ENCODE measurements around the gene TRIM44. TPM values are rescaled to one million over a fixed set of nuclear protein-coding genes. Genes with fewer than 3 reads are reported as not detected.

TRIM44 gene
- total RNA-seq, 6 experiments from 2014 or later = 56.7 to 65.0 (median 60.1) TPM

DNA sequence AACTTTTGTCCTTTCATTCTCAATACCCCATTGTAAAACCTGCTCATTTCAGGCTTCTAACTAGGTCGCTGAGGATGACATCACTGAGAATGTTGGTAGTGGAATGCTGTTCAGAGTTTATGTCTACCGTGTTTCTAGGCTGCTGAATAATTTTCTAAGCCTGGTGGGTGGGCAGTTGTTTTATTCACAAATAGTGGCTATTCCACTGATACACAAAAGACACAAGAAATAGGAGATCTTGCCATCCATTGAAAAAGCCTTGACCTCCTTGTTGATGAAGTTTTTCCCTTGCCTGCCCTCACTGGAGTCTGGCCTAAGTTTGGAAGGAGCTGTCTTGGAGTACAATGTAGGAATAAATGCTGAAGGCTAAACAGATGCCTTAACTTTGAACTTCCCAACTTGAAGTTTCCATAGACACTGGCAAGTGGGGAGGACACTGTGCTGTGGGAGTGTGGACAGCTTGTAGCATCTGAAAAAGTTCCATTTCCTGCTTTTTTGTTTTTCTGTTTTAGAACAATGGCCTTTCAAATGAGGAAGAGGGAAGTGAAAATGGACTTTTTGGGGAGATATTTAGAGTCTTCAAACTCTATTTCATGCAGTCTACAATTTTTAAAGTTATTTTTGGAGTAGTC, 59.2 kb downstream of the TRIM44 start:
- H3K4me3 Mint-ChIP-seq = no peak overlapping the region
- DNase-seq = no peak
- TF ChIP-seq, protein P1, sequence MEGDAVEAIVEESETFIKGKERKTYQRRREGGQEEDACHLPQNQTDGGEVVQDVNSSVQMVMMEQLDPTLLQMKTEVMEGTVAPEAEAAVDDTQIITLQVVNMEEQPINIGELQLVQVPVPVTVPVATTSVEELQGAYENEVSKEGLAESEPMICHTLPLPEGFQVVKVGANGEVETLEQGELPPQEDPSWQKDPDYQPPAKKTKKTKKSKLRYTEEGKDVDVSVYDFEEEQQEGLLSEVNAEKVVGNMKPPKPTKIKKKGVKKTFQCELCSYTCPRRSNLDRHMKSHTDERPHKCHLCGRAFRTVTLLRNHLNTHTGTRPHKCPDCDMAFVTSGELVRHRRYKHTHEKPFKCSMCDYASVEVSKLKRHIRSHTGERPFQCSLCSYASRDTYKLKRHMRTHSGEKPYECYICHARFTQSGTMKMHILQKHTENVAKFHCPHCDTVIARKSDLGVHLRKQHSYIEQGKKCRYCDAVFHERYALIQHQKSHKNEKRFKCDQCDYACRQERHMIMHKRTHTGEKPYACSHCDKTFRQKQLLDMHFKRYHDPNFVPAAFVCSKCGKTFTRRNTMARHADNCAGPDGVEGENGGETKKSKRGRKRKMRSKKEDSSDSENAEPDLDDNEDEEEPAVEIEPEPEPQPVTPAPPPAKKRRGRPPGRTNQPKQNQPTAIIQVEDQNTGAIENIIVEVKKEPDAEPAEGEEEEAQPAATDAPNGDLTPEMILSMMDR (IDR thresholded peaks at IDR 0.05) = no peak
- H3K27ac Mint-ChIP-seq = no peak overlapping the region
- H3K4me1 Mint-ChIP-seq (ENCODE audit: low read depth) = peaks cover 11% of the 10 kb centered on the region
- peaks cover 16% of the 10 kb centered on the region for H3K36me3 Mint-ChIP-seq (ENCODE audit: low read depth)
- H3K27me3 Mint-ChIP-seq (ENCODE audit: insufficient read depth) = no peaks in the 10 kb centered on the region
- no peaks in the 10 kb centered on the region for H3K9me3 Mint-ChIP-seq

DNA sequence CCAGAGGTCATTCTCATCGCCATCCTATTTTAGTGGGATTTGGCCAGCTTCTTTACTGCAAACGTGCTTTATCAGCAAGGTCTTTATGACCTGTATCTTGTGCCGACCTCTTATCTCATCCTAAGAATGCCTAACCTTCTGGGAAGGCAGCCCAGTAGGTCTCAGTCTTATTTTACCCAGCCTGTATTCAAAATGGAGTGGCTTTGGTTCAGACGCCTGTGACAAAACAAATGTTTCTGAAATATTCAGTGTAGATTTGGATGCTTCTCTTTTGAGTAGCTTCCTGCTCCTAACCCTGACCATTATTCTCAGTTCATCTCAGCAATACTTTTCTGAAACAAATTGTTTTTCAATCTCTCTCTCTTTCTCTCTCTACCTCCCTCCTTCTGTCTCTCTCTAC, 60.1 kb downstream of the TRIM44 start:
- Mint-ChIP-seq H3K9me3 (no peaks in the 10 kb centered on the region), H3K27me3 (ENCODE audit: insufficient read depth) (no peaks in the 10 kb centered on the region), H3K4me1 (ENCODE audit: low read depth) (peaks cover 11% of the 10 kb centered on the region), H3K27ac (no peak overlapping the region), H3K4me3 (no peak overlapping the region), H3K36me3 (ENCODE audit: low read depth) (peaks cover 16% of the 10 kb centered on the region)
- TF ChIP-seq, protein P1 (IDR thresholded peaks at IDR 0.05) = no peak
- no peak for DNase-seq

DNA sequence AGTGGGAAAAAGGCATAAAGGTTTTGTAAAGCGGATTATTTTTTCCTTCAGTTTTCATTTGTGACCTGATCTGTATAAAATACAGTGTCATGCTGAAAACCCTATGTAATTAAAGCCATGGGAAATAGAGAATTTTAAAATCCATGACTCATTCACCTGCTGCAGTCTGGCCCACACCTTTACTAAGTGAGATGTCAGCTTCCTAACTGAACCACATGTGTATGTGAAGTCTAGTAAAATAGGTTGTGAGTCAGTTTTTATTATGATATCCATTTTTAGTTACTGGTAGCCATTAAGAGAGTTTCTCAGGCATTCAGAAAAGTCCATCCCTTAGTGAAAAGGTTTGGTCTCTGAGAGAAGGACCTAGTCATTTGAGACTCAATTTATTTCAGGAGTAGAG, 60.9 kb downstream of the TRIM44 start:
- TF ChIP-seq, protein P1 (IDR thresholded peaks at IDR 0.05) = no peak
- no peak overlapping the region for H3K27ac Mint-ChIP-seq
- no peak overlapping the region for H3K4me3 Mint-ChIP-seq
- H3K27me3 Mint-ChIP-seq (ENCODE audit: insufficient read depth) = no peaks in the 10 kb centered on the region
- peaks cover 11% of the 10 kb centered on the region for H3K4me1 Mint-ChIP-seq (ENCODE audit: low read depth)
- DNase-seq = no peak
- H3K9me3 Mint-ChIP-seq = no peaks in the 10 kb centered on the region
- peaks cover 17% of the 10 kb centered on the region for H3K36me3 Mint-ChIP-seq (ENCODE audit: low read depth)

DNA sequence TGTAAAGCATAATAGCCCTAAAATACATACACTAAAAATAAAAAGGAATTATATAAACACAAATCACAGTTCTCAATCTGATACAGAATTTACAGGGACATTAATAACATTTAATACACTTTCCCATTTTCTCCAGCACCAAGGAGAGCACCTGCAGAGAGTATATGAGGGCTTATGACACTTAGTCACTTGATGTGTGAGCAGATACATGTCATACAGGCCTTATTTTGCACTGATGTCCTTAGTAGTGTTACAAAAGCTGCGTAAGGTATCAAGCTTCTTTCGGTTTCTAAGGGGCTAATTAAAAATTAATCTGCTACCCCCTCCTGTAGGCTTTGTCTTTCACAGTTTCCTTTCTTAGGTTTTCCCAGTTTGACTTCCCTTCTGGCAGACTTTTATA, 61.3 kb downstream of the TRIM44 start:
- Mint-ChIP-seq H3K9me3 (no peaks in the 10 kb centered on the region), H3K27me3 (ENCODE audit: insufficient read depth) (no peaks in the 10 kb centered on the region), H3K4me1 (ENCODE audit: low read depth) (peaks cover 11% of the 10 kb centered on the region), H3K27ac (no peak overlapping the region), H3K36me3 (ENCODE audit: low read depth) (peaks cover 21% of the 10 kb centered on the region), H3K4me3 (no peak overlapping the region)
- TF ChIP-seq, protein P1 (IDR thresholded peaks at IDR 0.05) = no peak
- DNase-seq = no peak

DNA sequence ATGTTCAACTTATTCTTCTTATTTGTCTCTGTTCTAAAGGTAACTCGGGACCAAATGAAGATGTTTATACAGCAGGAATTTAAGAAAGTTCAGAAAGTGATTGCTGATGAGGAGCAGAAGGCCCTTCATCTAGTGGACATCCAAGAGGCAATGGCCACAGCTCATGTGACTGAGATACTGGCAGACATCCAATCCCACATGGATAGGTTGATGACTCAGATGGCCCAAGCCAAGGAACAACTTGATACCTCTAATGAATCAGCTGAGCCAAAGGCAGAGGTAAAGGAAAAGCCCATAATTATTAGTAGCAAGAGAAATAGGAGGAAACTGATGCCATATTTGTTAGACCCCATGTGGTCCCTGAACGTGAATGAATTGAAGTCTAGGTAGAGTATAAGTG, 63.3 kb downstream of the TRIM44 start:
- H3K9me3 Mint-ChIP-seq = peaks cover 9% of the 10 kb centered on the region
- no peak overlapping the region for H3K27ac Mint-ChIP-seq
- H3K4me1 Mint-ChIP-seq (ENCODE audit: low read depth) = peaks cover 11% of the 10 kb centered on the region
- no peak overlapping the region for H3K4me3 Mint-ChIP-seq
- TF ChIP-seq, protein P1 (IDR thresholded peaks at IDR 0.05) = no peak
- peaks cover 37% of the 10 kb centered on the region for H3K36me3 Mint-ChIP-seq (ENCODE audit: low read depth)
- DNase-seq = peak; percentile 63
- no peaks in the 10 kb centered on the region for H3K27me3 Mint-ChIP-seq (ENCODE audit: insufficient read depth)

All from HFFc6 (cell line).